H1 (cell line): Measurements from ENCODE around the gene PCCA. TPM values are rescaled to one million over a fixed set of nuclear protein-coding genes. Genes with fewer than 3 reads are reported as not detected.

Source experiments
- CTCF ChIA-PET: fragments of 300-600 bp; sonication (Branson Sonifier 250); formaldehyde crosslinking; loops from one replicate; lab custom pipeline; 2021; ENCODE audit not compliant: partially characterized antibody; lab: Charles Lee
- POLR2A ChIA-PET: fragments of 300-600 bp; sonication (Branson Sonifier 250); formaldehyde crosslinking; loops from one replicate; lab custom pipeline; 2021; ENCODE audit warnings: inconsistent platforms; ENCODE audit not compliant: partially characterized antibody; lab: Charles Lee
- DNase-seq, 2 experiments: peaks; one replicate each; pipeline versions ENCODE4 v3.0.0 to v3.0.0-alpha.2; 2010 to 2022; ENCODE audit warnings: low spot score in 2 of 2, low read depth in 1 of 2, mixed read lengths in 1 of 2
- FAIRE-seq: peaks from 2 replicates; lab custom pipeline; 2011; peaks lifted over from hg19 to GRCh38; lab: Jason Lieb, UNC
- H2AFZ ChIP-seq: 2 replicates; pipeline ENCODE4 v1.8.1; 2012; ENCODE audit warnings: low read length, inconsistent platforms
- H2AK5ac ChIP-seq: 2 replicates; pipeline ENCODE4 v1.6.1; 2013; ENCODE audit warnings: low read depth, low read length
- H2BK120ac ChIP-seq: replicated peaks from 2 replicates; pipeline ENCODE3; 2013; ENCODE audit warnings: low read depth, low read length, inconsistent platforms
- H2BK12ac ChIP-seq: 2 replicates; pipeline ENCODE4 v1.6.1; 2013; ENCODE audit warnings: low read depth, low read length
- H2BK15ac ChIP-seq: 2 replicates; pipeline ENCODE4 v1.6.1; 2013; ENCODE audit warnings: low read length
- H2BK20ac ChIP-seq: 2 replicates; pipeline ENCODE4 v1.6.1; 2013; ENCODE audit warnings: low read length
- H2BK5ac ChIP-seq: 2 replicates; pipeline ENCODE4 v1.6.1; 2013; ENCODE audit warnings: low read depth, low read length
- H3K14ac ChIP-seq: 2 replicates; pipeline ENCODE4 v1.6.1; 2013; ENCODE audit warnings: inconsistent platforms; ENCODE audit not compliant: insufficient read length
- H3K18ac ChIP-seq: 2 replicates; pipeline ENCODE4 v1.6.1; 2013; ENCODE audit warnings: low read length; ENCODE audit errors: extremely low read depth
- H3K23ac ChIP-seq: 2 replicates; pipeline ENCODE4 v1.6.1; 2013; ENCODE audit warnings: inconsistent platforms; ENCODE audit not compliant: insufficient read length
- H3K23me2 ChIP-seq: 2 replicates; pipeline ENCODE4 v1.6.1; 2013; ENCODE audit warnings: low read depth, low read length
- H3K27ac ChIP-seq: 2 replicates; pipeline ENCODE4 v1.6.1; 2011; ENCODE audit warnings: low read depth, low read length, inconsistent platforms
- H3K27me3 ChIP-seq, 4 experiments: replicated peaks in 1 of 4; 1 replicate in 1 of 4; 2 replicates in 3 of 4; pipeline versions ENCODE4 v1.6.1 to v1.8.1; 2011 to 2013; ENCODE audit warnings: low read length in 3 of 4, mild to moderate bottlenecking in 3 of 4, inconsistent platforms in 2 of 4, mixed read lengths in 2 of 4, moderate library complexity in 1 of 4; ENCODE audit not compliant: control insufficient read depth in 3 of 4, insufficient read depth in 3 of 4; ENCODE audit errors: extremely low read depth in 1 of 4
- H3K36me3 ChIP-seq, 4 experiments: 2 replicates each; pipeline versions ENCODE4 v1.6.1 to v1.8.1; 2011 to 2013; ENCODE audit warnings: mild to moderate bottlenecking in 4 of 4, low read length in 3 of 4, moderate library complexity in 2 of 4, control low read depth in 1 of 4, inconsistent platforms in 1 of 4; ENCODE audit not compliant: insufficient read depth in 4 of 4, control insufficient read depth in 2 of 4
- H3K4ac ChIP-seq: replicated peaks from 2 replicates; pipeline ENCODE3; 2013; ENCODE audit warnings: low read length, low read depth, mixed read lengths, inconsistent platforms; ENCODE audit not compliant: insufficient read length
- H3K4me1 ChIP-seq, 4 experiments: replicated peaks in 1 of 4; 1 replicate in 1 of 4; 2 replicates in 3 of 4; pipeline versions ENCODE4 v1.6.1 to v1.8.1; 2011 to 2013; ENCODE audit warnings: low read length in 3 of 4, inconsistent platforms in 2 of 4, mixed read lengths in 1 of 4; ENCODE audit not compliant: insufficient read depth in 4 of 4, control insufficient read depth in 3 of 4
- H3K4me2 ChIP-seq, 2 experiments: 2 replicates each; pipeline versions ENCODE4 v1.6.1 to v1.8.1; 2011 to 2013; ENCODE audit warnings: low read depth in 2 of 2, low read length in 2 of 2, control low read depth in 1 of 2, inconsistent platforms in 1 of 2, mild to moderate bottlenecking in 1 of 2; ENCODE audit not compliant: insufficient read depth in 1 of 2
- H3K4me3 ChIP-seq, 4 experiments: fragments of 200-600, 300-600 bp in 1 of 4; sonication (generic), shearing (Covaris generic), sonication (Bioruptor Twin) in 1 of 4; 2 replicates each; pipeline versions ENCODE4 v1.5.1 to v1.8.1; 2011 to 2016; ENCODE audit warnings: low read length in 4 of 4, low read depth in 3 of 4, control low read depth in 2 of 4, inconsistent platforms in 2 of 4, mild to moderate bottlenecking in 2 of 4, mixed read lengths in 1 of 4, moderate library complexity in 1 of 4; ENCODE audit not compliant: insufficient read depth in 2 of 4; ENCODE audit errors: extremely low read depth in 1 of 4
- H3K56ac ChIP-seq: replicated peaks from 2 replicates; pipeline ENCODE3; 2013; ENCODE audit warnings: low read depth, mild to moderate bottlenecking, mixed read lengths, low read length, inconsistent platforms; ENCODE audit not compliant: insufficient read length
- H3K79me1 ChIP-seq: 2 replicates; pipeline ENCODE4 v1.6.1; 2013; ENCODE audit warnings: low read depth, low read length, control low read depth
- H3K79me2 ChIP-seq, 2 experiments: 2 replicates each; pipeline versions ENCODE4 v1.6.1 to v1.8.1; 2012 to 2013; ENCODE audit warnings: low read length in 2 of 2, mild to moderate bottlenecking in 2 of 2, inconsistent platforms in 1 of 2; ENCODE audit not compliant: insufficient read depth in 2 of 2, control insufficient read depth in 1 of 2
- H3K9ac ChIP-seq, 4 experiments: replicated peaks in 1 of 4; 1 replicate in 1 of 4; 2 replicates in 3 of 4; pipeline versions ENCODE4 v1.6.1 to v1.8.1; 2011 to 2013; ENCODE audit warnings: low read depth in 3 of 4, low read length in 3 of 4, control low read depth in 2 of 4, mild to moderate bottlenecking in 2 of 4, moderate library complexity in 2 of 4, inconsistent platforms in 1 of 4; ENCODE audit errors: extremely low read depth in 1 of 4
- H3K9me3 ChIP-seq, 2 experiments: 2 replicates each; pipeline versions ENCODE4 v1.6.1 to v1.8.1; 2012 to 2013; ENCODE audit warnings: mild to moderate bottlenecking in 2 of 2, moderate library complexity in 2 of 2, control low read depth in 1 of 2, inconsistent platforms in 1 of 2, low read depth in 1 of 2, low read length in 1 of 2, mixed read lengths in 1 of 2; ENCODE audit not compliant: insufficient read depth in 2 of 2
- H4K20me1 ChIP-seq, 2 experiments: replicated peaks in 1 of 2; 2 replicates each; pipeline versions ENCODE3 to v1.8.1; 2011 to 2013; ENCODE audit warnings: inconsistent platforms in 2 of 2, low read length in 2 of 2, mild to moderate bottlenecking in 1 of 2; ENCODE audit not compliant: insufficient read depth in 2 of 2, control insufficient read depth in 1 of 2
- H4K5ac ChIP-seq: 2 replicates; pipeline ENCODE4 v1.6.1; 2013; ENCODE audit warnings: low read length, low read depth, mixed read lengths, inconsistent platforms; ENCODE audit not compliant: insufficient read length
- H4K8ac ChIP-seq: 2 replicates; pipeline ENCODE4 v1.8.0; 2013; ENCODE audit warnings: mild to moderate bottlenecking, moderate library complexity, low read length, inconsistent platforms; ENCODE audit not compliant: insufficient read depth; ENCODE audit errors: extremely low read depth
- H4K91ac ChIP-seq: replicated peaks from 2 replicates; pipeline ENCODE3; 2013; ENCODE audit warnings: low read length, mixed read lengths, inconsistent platforms; ENCODE audit not compliant: insufficient read length
- CBX5 ChIP-seq: fragments of 300-800, 300-1000 bp; sonication (generic); IDR thresholded peaks from 2 replicates; pipeline ENCODE4 v1.7.1; 2016; ENCODE audit warnings: antibody characterized with exemption, low read length, low read depth
- CTBP2 ChIP-seq: IDR thresholded peaks from 2 replicates; pipeline ENCODE4 v1.7.0; 2011; ENCODE audit warnings: borderline replicate concordance, mild to moderate bottlenecking, moderate library complexity, mixed read lengths, low read length; ENCODE audit not compliant: insufficient read depth, insufficient read length
- EGR1 ChIP-seq: IDR thresholded peaks from 2 replicates; pipeline ENCODE4 v1.6.1; 2011; ENCODE audit warnings: low read depth, low read length, borderline replicate concordance
- GABPA ChIP-seq: IDR thresholded peaks from 2 replicates; pipeline ENCODE4 v1.6.1; 2011; ENCODE audit warnings: mild to moderate bottlenecking, low read length, moderate library complexity, borderline replicate concordance; ENCODE audit not compliant: insufficient read depth
- JUN ChIP-seq: IDR thresholded peaks from 2 replicates; pipeline ENCODE4 v1.6.1; 2011; ENCODE audit warnings: low read depth, mild to moderate bottlenecking, improper control_type of control experiment, low read length
- KDM1A ChIP-seq: fragments of 200-600, 300-600 bp; sonication (generic); IDR thresholded peaks from 2 replicates; pipeline ENCODE4 v1.7.1; 2016; ENCODE audit warnings: mild to moderate bottlenecking, low read length, borderline replicate concordance
- KDM4A ChIP-seq: IDR thresholded peaks from one replicate; pipeline ENCODE4 v1.7.1; 2012; ENCODE audit warnings: low read depth, mild to moderate bottlenecking, moderate library complexity, low read length, inconsistent platforms; ENCODE audit not compliant: severe bottlenecking
- KDM5A ChIP-seq: fragments of 200-600 bp; IDR thresholded peaks from 2 replicates; pipeline ENCODE4 v1.7.1; 2012; ENCODE audit warnings: mild to moderate bottlenecking, low read length, inconsistent platforms, mixed read lengths
- POLR2A ChIP-seq, 2 experiments: IDR thresholded peaks; 1 replicate in 1 of 2; 2 replicates in 1 of 2; pipeline ENCODE4 v1.6.1; 2011; ENCODE audit warnings: low read depth in 2 of 2, low read length in 2 of 2, mild to moderate bottlenecking in 2 of 2; ENCODE audit errors: control extremely low read depth in 1 of 2
- SAP30 ChIP-seq: fragments of 300-600 bp; sonication (generic); IDR thresholded peaks from 2 replicates; pipeline ENCODE4 v1.7.1; 2012; ENCODE audit warnings: low read length, moderate library complexity, mild to moderate bottlenecking, inconsistent platforms; ENCODE audit not compliant: insufficient read depth, insufficient replicate concordance
- SP2 ChIP-seq: IDR thresholded peaks from 2 replicates; pipeline ENCODE4 v1.6.1; 2012; ENCODE audit warnings: mild to moderate bottlenecking, low read length, inconsistent platforms
- TAF7 ChIP-seq: optimal IDR thresholded peaks from 2 replicates; pipeline ENCODE3; 2011; ENCODE audit warnings: low read depth, mild to moderate bottlenecking, inconsistent platforms, low read length, moderate library complexity, borderline replicate concordance
- TCF12 ChIP-seq: IDR thresholded peaks from 2 replicates; pipeline ENCODE4 v1.6.1; 2011; ENCODE audit warnings: low read depth, mild to moderate bottlenecking, low read length
- WGBS, 2 experiments: shearing (Covaris generic) in 1 of 2; methylation state at CpG; one replicate each; pipeline versions ENCODE4 v1.1.6 to v1.1.7; 2013 to 2015; ENCODE audit warnings: low lambda C conversion rate in 2 of 2, mixed read lengths in 2 of 2, inconsistent platforms in 1 of 2, low coverage in 1 of 2, missing lambda C conversion rate in 1 of 2; ENCODE audit not compliant: insufficient replicate concordance in 2 of 2, insufficient coverage in 1 of 2, insufficient read length in 1 of 2; ENCODE audit errors: extremely low coverage in 1 of 2, missing lambda C conversion rate in 1 of 2; 5-methylcytosine and 5-hydroxymethylcytosine counted together
- polyA plus RNA-seq, 7 experiments: library from polyadenylated mRNA; depleted of rRNA in 3 of 7; stranded (reverse) in 5 of 7; unstranded in 2 of 7; fragments of >200 nt in 5 of 7; fragments of 200-250 nt in 2 of 7; gene quantifications; 1 replicate in 5 of 7; 2 replicates in 1 of 7; 4 replicates in 1 of 7; pipeline versions ENCODE4 v1.2.1 to v1.2.3, GENCODE V29; 2011 to 2013; ENCODE audit warnings: missing spikeins in 2 of 7, mixed read lengths in 2 of 7
- total RNA-seq: library from RNA; stranded (reverse); fragmentation: NEBNext Ultra II Directional; extraction: Animal tissue kit (Norgen Biotek cat#: 25700); gene quantifications from 2 replicates; pipeline ENCODE4 v1.2.1, GENCODE V29; 2021

The PCCA gene
- total and polyA plus RNA-seq, 2 of the 8 experiments (the other 6 are each of a cell fraction or from before 2014, with no cell fraction given), result 18.4 to 49.8 TPM

GRCh38 chr13:100508996-100509395 lies 420.1 kb downstream of the PCCA start:
- POLR2A ChIA-PET, result interaction anchor here (0.6 to 1.5 kb wide), 2 partner anchors 18 to 66 kb away, joined by 3 to 4 read pairs; no protein-coding TSS in a partner anchor
- peak overlapping the region in 1 of 2 experiments; percentile 6; a peak in 2 of 4 replicates for H3K4me2 ChIP-seq
- CTCF ChIA-PET, result interaction anchor here (1.0 to 5.0 kb wide), 3 partner anchors 7 to 451 kb away, joined by 3 to 16 read pairs (median 3); no protein-coding TSS in a partner anchor

More at GRCh38 chr13:100508996-100509395, 420.1 kb downstream of the PCCA start:
- peak overlapping the region; percentile 86 for H3K18ac ChIP-seq
- H2AFZ ChIP-seq, result no peak overlapping the region
- H4K20me1 ChIP-seq, result no peaks in the 10 kb centered on the region
- H3K9ac ChIP-seq, result no peak overlapping the region; a peak in 1 of 7 replicates
- H3K4me1 ChIP-seq, result peaks cover 0 to 35% (median 19%) of the 10 kb centered on the region in 4 experiments; a peak in 6 of 7 replicates
- H4K5ac ChIP-seq, result peak overlapping the region; percentile 68
- peak overlapping the region; percentile 99 for H4K91ac ChIP-seq
- 81% methylated on average over 8 of the region's 8 CpGs; no CpG with 5 or more reads in 1 of the 2 experiments for WGBS, 2 experiments
- H3K9me3 ChIP-seq, result no peaks in the 10 kb centered on the region
- H2BK12ac ChIP-seq, result peak overlapping the region; percentile 86
- TF ChIP-seq SP2 (no peak), KDM4A (no peak), CBX5 (no peak), TCF12 (no peak), GABPA (no peak), JUN (no peak), SAP30 (no peak), POLR2A (IDR thresholded peaks at IDR 0.05; ENCODE audit: control extremely low read depth in 1 of 2, low read depth in 2 of 2, low read length in 2 of 2) (no peak), TAF7 (no peak), EGR1 (no peak), KDM1A (no peak), KDM5A (no peak), CTBP2 (no peak)
- peak overlapping the region; percentile 3 for H3K4ac ChIP-seq
- no peaks in the 10 kb centered on the region for H3K79me2 ChIP-seq
- no peaks in the 10 kb centered on the region for H3K79me1 ChIP-seq
- peak overlapping the region; percentile 99 for H2BK20ac ChIP-seq
- no peak overlapping the region for H4K8ac ChIP-seq
- peak; percentile 42 for FAIRE-seq
- peak overlapping the region; percentile 94; the same call in 1 of the 2 replicates for H2BK5ac ChIP-seq
- no peak overlapping the region for H3K56ac ChIP-seq
- H2BK120ac ChIP-seq, result peak overlapping the region; percentile 90
- H2BK15ac ChIP-seq, result no peak overlapping the region
- no peak overlapping the region for H3K4me3 ChIP-seq
- peak overlapping the region; percentile 53; the same call in 1 of the 2 replicates for H3K27ac ChIP-seq
- H3K14ac ChIP-seq, result no peak overlapping the region
- no peak overlapping the region for H3K23ac ChIP-seq
- H3K23me2 ChIP-seq, result no peaks in the 10 kb centered on the region
- no peak for DNase-seq
- H2AK5ac ChIP-seq, result peak overlapping the region; percentile 90; the same call in 1 of the 2 replicates
- H3K27me3 ChIP-seq, result no peaks in the 10 kb centered on the region
- H3K36me3 ChIP-seq, result no peaks in the 10 kb centered on the region
